ENCODE measurements around the gene LSM14B.

GRCh38 chr20:62143957-62144825 lies 21.9 kb downstream of the LSM14B start:
- TF ChIP-seq POLR2AphosphoS5 (IDR thresholded peaks at IDR 0.05; ENCODE audit: borderline replicate concordance, low read depth, low read length), result no peak
- no peak for TF ChIP-seq EZH2 (IDR thresholded peaks at IDR 0.05)
- no peak for TF ChIP-seq FOXP2 (optimal IDR thresholded peaks at IDR 0.05; ENCODE audit: control extremely low read depth, extremely low read length, insufficient read depth)

Measured in SK-N-MC (cell line).